AG04450 (cell line): ENCODE data around the gene DOP1B. TPM values are rescaled to one million over a fixed set of nuclear protein-coding genes. Genes with fewer than 3 reads are reported as not detected.
"Not testable (repeated sequence)": the region's sequence is repeated elsewhere in the genome, so short reads cannot be mapped to it uniquely, and the experiment has no call there.

Experiments used
- CTCF ChIA-PET: fragments of 300-600, 350-600 bp; formaldehyde crosslinking; extraction: SDS; loops from one replicate; lab custom pipeline; 2022; ENCODE audit warnings: antibody characterized with exemption, inconsistent platforms; lab: Charles Lee
- POLR2A ChIA-PET: fragments of 350-600 bp; formaldehyde crosslinking; extraction: SDS; loops from one replicate; lab custom pipeline; 2021; ENCODE audit warnings: antibody characterized with exemption, inconsistent platforms; lab: Yijun Ruan, JAX
- DNase-seq: peaks from one replicate; pipeline ENCODE4 v3.0.0-alpha.2; 2011; ENCODE audit warnings: low read depth, low spot score
- H3K27ac ChIP-seq: one replicate; pipeline ENCODE4 v1.5.1; 2012; ENCODE audit warnings: low read depth, low read length, control low read depth
- H3K27me3 ChIP-seq: one replicate; pipeline ENCODE4 v1.6.0; 2012; ENCODE audit warnings: low read length; ENCODE audit not compliant: control insufficient read depth, insufficient read depth
- H3K4me3 ChIP-seq: 2 replicates; pipeline ENCODE4 v1.5.1; 2011; ENCODE audit warnings: mild to moderate bottlenecking, low read depth, low read length, control low read depth
- H3K9me3 ChIP-seq: 2 replicates; pipeline ENCODE4 v1.5.1; 2012; ENCODE audit warnings: low read length; ENCODE audit not compliant: control insufficient read depth, insufficient read depth
- polyA plus RNA-seq: library from polyadenylated mRNA; depleted of rRNA; stranded (reverse); fragments of >200 nt; gene quantifications from 2 replicates; pipeline ENCODE4 v1.2.3, GENCODE V29; 2011
- TF ChIP-seq, protein P1 (sequence below): IDR thresholded peaks from 2 replicates; pipeline ENCODE4 v1.5.1; 2011; ENCODE audit warnings: low read depth, low read length, control low read depth, inconsistent platforms

The DOP1B gene
- polyA plus RNA-seq, 1 experiment: 7.3 TPM

DNA sequence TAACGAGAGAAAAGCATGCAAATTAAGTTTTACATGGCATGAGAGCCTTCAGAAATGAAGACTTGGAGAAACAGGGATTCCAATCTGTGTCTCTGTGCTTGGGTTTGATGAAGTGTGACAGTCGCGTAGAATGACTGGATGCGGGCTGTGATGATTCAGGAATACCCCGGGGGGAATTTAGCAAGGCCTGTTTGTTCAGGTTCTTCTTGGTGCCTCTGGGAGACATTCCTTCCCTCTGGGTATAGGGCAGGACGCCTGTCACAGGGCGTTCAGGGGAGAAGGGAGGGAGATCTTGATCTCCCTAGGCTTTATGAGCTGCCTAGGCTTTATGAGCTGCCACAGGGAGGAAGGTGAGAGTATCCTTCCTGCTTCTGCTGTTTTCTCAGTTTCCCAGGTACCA, 36.6 kb downstream of the DOP1B start:
- H3K27me3 ChIP-seq: no peaks in the 10 kb centered on the region
- TF ChIP-seq, protein P1, sequence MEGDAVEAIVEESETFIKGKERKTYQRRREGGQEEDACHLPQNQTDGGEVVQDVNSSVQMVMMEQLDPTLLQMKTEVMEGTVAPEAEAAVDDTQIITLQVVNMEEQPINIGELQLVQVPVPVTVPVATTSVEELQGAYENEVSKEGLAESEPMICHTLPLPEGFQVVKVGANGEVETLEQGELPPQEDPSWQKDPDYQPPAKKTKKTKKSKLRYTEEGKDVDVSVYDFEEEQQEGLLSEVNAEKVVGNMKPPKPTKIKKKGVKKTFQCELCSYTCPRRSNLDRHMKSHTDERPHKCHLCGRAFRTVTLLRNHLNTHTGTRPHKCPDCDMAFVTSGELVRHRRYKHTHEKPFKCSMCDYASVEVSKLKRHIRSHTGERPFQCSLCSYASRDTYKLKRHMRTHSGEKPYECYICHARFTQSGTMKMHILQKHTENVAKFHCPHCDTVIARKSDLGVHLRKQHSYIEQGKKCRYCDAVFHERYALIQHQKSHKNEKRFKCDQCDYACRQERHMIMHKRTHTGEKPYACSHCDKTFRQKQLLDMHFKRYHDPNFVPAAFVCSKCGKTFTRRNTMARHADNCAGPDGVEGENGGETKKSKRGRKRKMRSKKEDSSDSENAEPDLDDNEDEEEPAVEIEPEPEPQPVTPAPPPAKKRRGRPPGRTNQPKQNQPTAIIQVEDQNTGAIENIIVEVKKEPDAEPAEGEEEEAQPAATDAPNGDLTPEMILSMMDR: no peak
- POLR2A ChIA-PET: no interaction called here
- H3K27ac ChIP-seq: no peak overlapping the region
- H3K9me3 ChIP-seq: no peaks in the 10 kb centered on the region
- no peak for DNase-seq
- CTCF ChIA-PET: no interaction called here
- no peak overlapping the region for H3K4me3 ChIP-seq

DNA sequence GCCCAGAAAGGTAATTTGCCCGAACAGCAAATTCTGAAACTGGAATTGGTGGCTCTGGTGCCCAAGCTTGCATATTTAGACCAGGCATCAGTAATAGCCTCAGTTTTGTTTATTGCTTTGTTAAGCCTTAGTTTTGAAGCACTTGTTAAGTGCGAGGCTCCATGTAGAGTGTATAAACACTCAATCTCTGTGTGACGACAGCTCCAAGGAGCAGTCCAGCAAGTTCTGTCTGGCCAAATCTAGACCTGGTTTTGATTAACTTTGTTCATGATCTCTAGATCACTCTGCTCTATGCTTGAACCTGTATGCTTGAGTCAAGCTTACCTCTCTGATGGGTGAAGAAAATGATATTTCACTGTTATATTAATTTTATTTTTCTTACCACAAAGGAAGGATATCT, 37.4 kb downstream of the DOP1B start:
- Histone ChIP-seq H3K27ac (no peak overlapping the region), H3K4me3 (no peak overlapping the region), H3K9me3 (no peaks in the 10 kb centered on the region), H3K27me3 (no peaks in the 10 kb centered on the region)
- CTCF ChIA-PET: interaction anchor here (0.7 kb wide), 1 partner anchor 144 kb away, joined by 5 read pairs; no protein-coding TSS in a partner anchor
- POLR2A ChIA-PET: no interaction called here
- TF ChIP-seq, protein P1: no peak
- DNase-seq: no peak

DNA sequence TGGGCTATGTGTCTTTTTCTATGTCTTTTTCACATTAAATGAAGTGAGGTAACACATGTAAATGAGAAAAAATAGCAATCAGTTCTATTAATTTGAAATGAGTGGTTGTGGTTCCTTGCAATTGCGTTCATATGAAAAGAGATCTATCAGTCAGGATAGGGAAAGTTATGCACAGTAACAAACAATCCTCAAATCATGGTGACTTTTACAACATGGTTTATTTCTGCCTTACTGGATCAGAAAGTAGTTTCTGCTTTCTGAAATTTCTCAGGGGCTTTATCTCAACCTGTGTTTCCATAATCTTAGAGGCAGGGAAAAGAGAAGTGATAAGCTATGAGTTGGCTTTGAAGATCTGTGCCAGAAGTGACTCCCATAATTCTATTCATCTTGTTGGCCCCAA, 39.0 kb downstream of the DOP1B start:
- ChIA-PET CTCF (no interaction called here), POLR2A (no interaction called here)
- H3K9me3 ChIP-seq: no peaks in the 10 kb centered on the region
- TF ChIP-seq, protein P1: no peak
- H3K27ac ChIP-seq: no peak overlapping the region
- H3K4me3 ChIP-seq: no peak overlapping the region
- DNase-seq: no peak
- no peaks in the 10 kb centered on the region for H3K27me3 ChIP-seq

DNA sequence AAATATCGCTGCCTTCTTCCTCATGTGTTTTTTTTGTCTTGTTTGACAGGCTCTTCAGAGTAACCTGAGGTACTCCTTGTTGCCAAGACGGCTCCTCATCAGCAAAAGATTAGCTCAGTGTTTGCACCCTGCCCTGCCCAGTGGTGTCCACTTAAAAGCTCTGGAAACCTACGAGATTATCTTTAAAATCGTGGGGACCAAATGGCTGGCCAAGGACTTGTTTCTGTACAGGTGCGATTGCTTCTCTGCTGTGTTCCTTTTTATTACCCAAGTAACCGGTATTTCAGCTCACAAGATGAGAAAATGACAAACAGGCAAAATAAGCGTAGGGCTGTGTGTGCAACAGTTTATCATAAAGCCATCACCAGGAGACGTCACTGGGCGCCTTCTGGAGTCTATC, 42.4 kb downstream of the DOP1B start:
- Histone ChIP-seq H3K9me3 (no peaks in the 10 kb centered on the region), H3K27ac (no peak overlapping the region), H3K27me3 (no peaks in the 10 kb centered on the region), H3K4me3 (no peak overlapping the region)
- TF ChIP-seq, protein P1: no peak
- POLR2A ChIA-PET: no interaction called here
- CTCF ChIA-PET: no interaction called here
- no peak for DNase-seq

DNA sequence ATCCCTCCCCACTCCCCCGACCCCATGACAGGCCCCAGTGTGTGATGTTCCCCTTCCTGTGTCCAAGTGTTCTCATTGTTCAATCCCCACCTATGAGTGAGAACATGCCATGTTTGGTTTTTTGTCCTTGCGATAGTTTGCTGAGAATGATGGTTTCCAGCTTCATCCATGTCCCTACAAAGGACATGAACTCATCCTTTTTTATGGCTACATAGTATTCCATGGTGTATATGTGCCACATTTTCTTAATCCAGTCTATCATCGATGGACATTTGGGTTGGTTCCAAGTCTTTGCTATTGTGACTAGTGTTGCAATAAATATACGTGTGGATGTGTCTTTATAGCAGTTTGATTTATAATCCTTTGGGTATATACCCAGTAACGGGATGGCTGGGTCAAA, 43.0 kb downstream of the DOP1B start:
- DNase-seq, H3K4me3 ChIP-seq: not testable (repeated sequence)

DNA sequence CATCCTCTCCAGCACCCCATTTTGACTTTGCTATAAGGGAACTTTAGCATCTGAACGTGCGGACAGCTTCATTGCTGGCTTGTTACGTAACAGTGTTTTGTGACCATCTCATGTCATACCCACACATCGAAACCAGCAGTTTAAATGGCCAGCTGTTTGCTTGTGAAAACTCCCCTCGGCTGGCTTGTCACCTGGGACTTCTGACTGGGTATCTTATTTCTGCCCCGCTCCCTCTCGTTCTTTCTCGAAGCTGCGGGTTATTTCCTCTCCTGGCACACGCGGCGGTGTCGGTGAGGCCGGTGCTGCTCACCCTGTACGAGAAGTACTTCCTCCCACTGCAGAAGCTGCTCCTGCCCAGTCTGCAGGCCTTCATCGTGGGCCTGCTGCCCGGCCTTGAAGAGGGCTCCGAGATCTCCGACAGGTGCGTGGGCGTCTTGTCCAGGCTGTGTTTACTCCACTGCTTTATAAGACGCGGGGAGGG, 43.5 kb downstream of the DOP1B start:
- ChIA-PET CTCF (no interaction called here), POLR2A (no interaction called here)
- Histone ChIP-seq H3K4me3 (no peak overlapping the region), H3K9me3 (no peaks in the 10 kb centered on the region), H3K27me3 (no peaks in the 10 kb centered on the region), H3K27ac (no peak overlapping the region)
- TF ChIP-seq, protein P1: no peak
- DNase-seq: no peak

More for the DNA sequence above, 43.0 kb downstream of the DOP1B start:
- H3K27ac ChIP-seq, CTCF ChIA-PET, POLR2A ChIA-PET, H3K27me3 ChIP-seq, H3K9me3 ChIP-seq: not testable (repeated sequence)
